CD4-positive, alpha-beta memory T cell (primary cell): ENCODE results near the gene CNNM1. TPM values are rescaled to one million over a fixed set of nuclear protein-coding genes. Genes with fewer than 3 reads are reported as not detected.

Source experiments
- CTCF ChIA-PET: fragments of 350-600 bp; sonication (Branson Sonifier 250); formaldehyde crosslinking; loops from one replicate; lab custom pipeline; 2021; ENCODE audit warnings: inconsistent platforms; ENCODE audit not compliant: partially characterized antibody; lab: Charles Lee
- POLR2A ChIA-PET: fragments of 350-600 bp; sonication (Branson Sonifier 250); formaldehyde crosslinking; loops from one replicate; lab custom pipeline; 2021; ENCODE audit not compliant: partially characterized antibody; lab: Charles Lee
- DNase-seq, 5 donors: peaks; one replicate each; pipeline versions ENCODE4 v3.0.0 to v3.0.0-alpha.2; 2020 to 2022; ENCODE audit warnings: mixed read lengths in 1 of 5
- H3K27ac ChIP-seq: one replicate; pipeline ENCODE4 v1.7.0; 2013; ENCODE audit warnings: low read depth, low read length
- H3K27me3 ChIP-seq: 2 replicates; pipeline ENCODE4 v1.7.0; 2013; ENCODE audit warnings: mild to moderate bottlenecking, low read length, moderate library complexity; ENCODE audit not compliant: insufficient read depth
- H3K36me3 ChIP-seq: 2 replicates; pipeline ENCODE4 v1.7.0; 2013; ENCODE audit warnings: mild to moderate bottlenecking, low read length, moderate library complexity; ENCODE audit not compliant: insufficient read depth
- H3K4me1 ChIP-seq: 2 replicates; pipeline ENCODE4 v1.7.0; 2013; ENCODE audit warnings: mild to moderate bottlenecking, low read length, moderate library complexity; ENCODE audit not compliant: insufficient read depth
- H3K4me3 ChIP-seq, 2 donors: one replicate each; pipeline ENCODE4 v1.7.0; 2013; ENCODE audit warnings: low read length in 2 of 2, mild to moderate bottlenecking in 1 of 2
- H3K9me3 ChIP-seq, 2 donors: one replicate each; pipeline ENCODE4 v1.7.0; 2013; ENCODE audit warnings: low read length in 2 of 2, control low read depth in 1 of 2; ENCODE audit not compliant: control insufficient read depth in 1 of 2
- H3K27ac Mint-ChIP-seq, 7 donors: one replicate each; pipeline ENCODE4 v1.8.0; 2020 to 2021; ENCODE audit warnings: mixed read lengths in 7 of 7, mild to moderate bottlenecking in 6 of 7, inconsistent platforms in 3 of 7, moderate library complexity in 3 of 7
- H3K27me3 Mint-ChIP-seq, 2 donors: one replicate each; pipeline ENCODE4 v1.8.0; 2020 to 2021; ENCODE audit warnings: mixed read lengths in 2 of 2
- H3K36me3 Mint-ChIP-seq, 2 donors: one replicate each; pipeline ENCODE4 v1.8.0; 2020 to 2021; ENCODE audit warnings: mixed read lengths in 2 of 2, inconsistent platforms in 1 of 2, mild to moderate bottlenecking in 1 of 2
- H3K4me1 Mint-ChIP-seq, 4 donors: one replicate each; pipeline ENCODE4 v1.8.0; 2020 to 2021; ENCODE audit warnings: mixed read lengths in 4 of 4, mild to moderate bottlenecking in 1 of 4
- H3K4me3 Mint-ChIP-seq, 8 donors: one replicate each; pipeline ENCODE4 v1.8.0; 2020 to 2021; ENCODE audit warnings: mixed read lengths in 8 of 8, mild to moderate bottlenecking in 7 of 8, moderate library complexity in 6 of 8, inconsistent platforms in 3 of 8
- H3K9me3 Mint-ChIP-seq, 8 donors: one replicate each; pipeline ENCODE4 v1.8.0; 2020 to 2021; ENCODE audit warnings: mixed read lengths in 8 of 8, mild to moderate bottlenecking in 5 of 8, inconsistent platforms in 3 of 8, moderate library complexity in 1 of 8
- intact Hi-C: fragments of 100-400 bp; cut with micrococcal nuclease; formaldehyde crosslinking; loops from one replicate; pipeline ENCODE4 v1.15.1; 2023
- polyA plus RNA-seq, 2 donors: library from polyadenylated mRNA; unstranded; fragments of 300-500 nt; fragmentation: Illumina TruSeq; gene quantifications; one replicate each; pipeline ENCODE4 v1.2.3, GENCODE V29; 2021
- total RNA-seq, 2 experiments: library from RNA; stranded (reverse); gene quantifications; one replicate each; pipeline ENCODE4 v1.2.3, GENCODE V29; 2021

CNNM1 gene
- total and polyA plus RNA-seq, 4 experiments from 2014 or later: 0.03 to 0.75 (median 0.47) TPM; not detected in 1

- H3K4me3 Mint-ChIP-seq: peak overlapping the region; percentile 96 to 99 (median 97)
- H3K4me1 ChIP-seq: peaks cover 21% of the 10 kb centered on the region
Observed at GRCh38 chr10:99430116-99430450, 100.9 kb downstream of the CNNM1 start.

GRCh38 chr10:99430451-99431189, 101.5 kb downstream of the CNNM1 start, which contains the start of gene GOT1:
Gene GOT1 (minus strand): TSS chr10:99430624. CDS start chr10:99430565, 59 bp downstream.
- no peaks in the 10 kb centered on the region for H3K9me3 ChIP-seq
- ChIA-PET POLR2A (interaction anchor here (0.6 to 2.3 kb wide), 5 partner anchors 23 to 302 kb away, joined by 3 to 25 read pairs (median 7); partner anchors contain the start of genes COX15, CUTC, ENTPD7 and SLC25A28), CTCF (interaction anchor here (1.0 to 1.9 kb wide), 4 partner anchors 12 to 185 kb away, joined by 3 to 9 read pairs (median 7); no protein-coding TSS in a partner anchor)
- peaks cover 2 to 14% of the 10 kb centered on the region in 2 donors for H3K36me3 Mint-ChIP-seq
- H3K27me3 ChIP-seq: no peaks in the 10 kb centered on the region
- peak within 1 kb of the TSS; percentile 76 for H3K27ac ChIP-seq
- H3K4me3 Mint-ChIP-seq: peak within 1 kb of the TSS; percentile 96 to 99 (median 97)
- H3K36me3 ChIP-seq: no peaks in the 10 kb centered on the region
- peak; percentile 93 to 97 (median 95) for DNase-seq
- peaks cover 20 to 45% (median 34%) of the 10 kb centered on the region in 4 donors for H3K4me1 Mint-ChIP-seq
- H3K4me3 ChIP-seq: peak within 1 kb of the TSS; percentile 88 to 96
- peaks cover 0 to 2% of the 10 kb centered on the region in 2 donors for H3K27me3 Mint-ChIP-seq
- no peaks in the 10 kb centered on the region for H3K9me3 Mint-ChIP-seq
- peaks cover 21% of the 10 kb centered on the region for H3K4me1 ChIP-seq
- intact Hi-C loops: loop anchor here (1.0 to 10.0 kb wide), 3 partner anchors 190 to 966 kb away; partner anchors contain the start of genes COX15, CUTC and SLC25A28
- H3K27ac Mint-ChIP-seq: peak within 1 kb of the TSS; percentile 91 to 99 (median 98)

More at GRCh38 chr10:99430116-99430450, 100.9 kb downstream of the CNNM1 start:
- Histone ChIP-seq H3K36me3 (no peaks in the 10 kb centered on the region), H3K27me3 (no peaks in the 10 kb centered on the region), H3K4me3 (peak overlapping the region; percentile 88 to 96), H3K9me3 (no peaks in the 10 kb centered on the region), H3K27ac (peak overlapping the region; percentile 70)
- DNase-seq: no peak
- Mint-ChIP-seq H3K9me3 (no peaks in the 10 kb centered on the region), H3K4me1 (peaks cover 20 to 45% (median 34%) of the 10 kb centered on the region in 4 donors), H3K27ac (peak overlapping the region; percentile 90 to 98 (median 97)), H3K36me3 (peaks cover 5 to 14% of the 10 kb centered on the region in 2 donors), H3K27me3 (peaks cover 0 to 2% of the 10 kb centered on the region in 2 donors)
- ChIA-PET CTCF (interaction anchor here (1.0 to 1.9 kb wide), 4 partner anchors 12 to 185 kb away, joined by 3 to 9 read pairs (median 7); no protein-coding TSS in a partner anchor), POLR2A (interaction anchor here (0.6 to 2.3 kb wide), 5 partner anchors 23 to 302 kb away, joined by 3 to 25 read pairs (median 7); partner anchors contain the start of genes COX15, CUTC, ENTPD7 and SLC25A28)
- intact Hi-C loops: loop anchor here (1.0 to 10.0 kb wide), 3 partner anchors 190 to 965 kb away; partner anchors contain the start of genes COX15, CUTC and SLC25A28

- Histone ChIP-seq H3K27ac (peak overlapping the region; percentile 76), H3K27me3 (no peaks in the 10 kb centered on the region), H3K4me1 (peaks cover 21% of the 10 kb centered on the region), H3K36me3 (no peaks in the 10 kb centered on the region), H3K9me3 (no peaks in the 10 kb centered on the region), H3K4me3 (peak overlapping the region; percentile 88 to 96)
- ChIA-PET CTCF (interaction anchor here (0.7 to 1.9 kb wide), 3 partner anchors 11 to 273 kb away, joined by 3 to 9 read pairs (median 8); no protein-coding TSS in a partner anchor), POLR2A (interaction anchor here (1.4 to 2.3 kb wide), 3 partner anchors 182 to 301 kb away, joined by 5 to 25 read pairs (median 9); partner anchors contain the start of genes COX15, CUTC and SLC25A28)
- Mint-ChIP-seq H3K4me3 (peak overlapping the region; percentile 96 to 99 (median 97)), H3K27me3 (peaks cover 0 to 2% of the 10 kb centered on the region in 2 donors), H3K36me3 (peaks cover 0 to 16% of the 10 kb centered on the region in 2 donors), H3K27ac (peak overlapping the region; percentile 91 to 99 (median 98)), H3K9me3 (no peaks in the 10 kb centered on the region), H3K4me1 (peaks cover 20 to 49% (median 34%) of the 10 kb centered on the region in 4 donors)
- peak in 3 of 5 donors; percentile 1 to 45 (median 4) for DNase-seq
- intact Hi-C loops: loop anchor here (10.0 kb wide), 1 partner anchor 966 kb away; no protein-coding TSS in a partner anchor
Observed at GRCh38 chr10:99431190-99431760, 102.1 kb downstream of the CNNM1 start.

- peak overlapping the region in 4 of 7 donors; percentile 55 to 92 (median 74) for H3K27ac Mint-ChIP-seq
- CTCF ChIA-PET: no interaction called here
- no peaks in the 10 kb centered on the region for H3K27me3 ChIP-seq
- intact Hi-C loops: loop anchor here (10.0 kb wide), 1 partner anchor 967 kb away; no protein-coding TSS in a partner anchor
- DNase-seq: no peak
- no peaks in the 10 kb centered on the region for H3K36me3 ChIP-seq
- no peaks in the 10 kb centered on the region for H3K9me3 Mint-ChIP-seq
- peaks cover 21% of the 10 kb centered on the region for H3K4me1 ChIP-seq
- H3K4me3 Mint-ChIP-seq: peak overlapping the region; percentile 46 to 98 (median 82)
- peaks cover 0 to 2% of the 10 kb centered on the region in 2 donors for H3K27me3 Mint-ChIP-seq
- peaks cover 21 to 49% (median 34%) of the 10 kb centered on the region in 4 donors for H3K4me1 Mint-ChIP-seq
- no peak overlapping the region for H3K4me3 ChIP-seq
- H3K9me3 ChIP-seq: no peaks in the 10 kb centered on the region
- H3K36me3 Mint-ChIP-seq: peaks cover 0 to 16% of the 10 kb centered on the region in 2 donors
- POLR2A ChIA-PET: no interaction called here
- no peak overlapping the region for H3K27ac ChIP-seq
Observed at GRCh38 chr10:99432047-99432446, 102.9 kb downstream of the CNNM1 start.

- Histone ChIP-seq H3K36me3 (no peaks in the 10 kb centered on the region), H3K4me3 (no peak overlapping the region), H3K27me3 (no peaks in the 10 kb centered on the region), H3K27ac (no peak overlapping the region), H3K4me1 (peaks cover 21% of the 10 kb centered on the region), H3K9me3 (no peaks in the 10 kb centered on the region)
- no peaks in the 10 kb centered on the region for H3K9me3 Mint-ChIP-seq
- CTCF ChIA-PET: no interaction called here
- H3K4me1 Mint-ChIP-seq: peaks cover 21 to 49% (median 34%) of the 10 kb centered on the region in 4 donors
- POLR2A ChIA-PET: no interaction called here
- H3K36me3 Mint-ChIP-seq: peaks cover 0 to 16% of the 10 kb centered on the region in 2 donors
- intact Hi-C loops: loop anchor here (10.0 kb wide), 1 partner anchor 968 kb away; no protein-coding TSS in a partner anchor
- H3K27ac Mint-ChIP-seq: no peak overlapping the region
- no peak overlapping the region for H3K4me3 Mint-ChIP-seq
- H3K27me3 Mint-ChIP-seq: peaks cover 0 to 2% of the 10 kb centered on the region in 2 donors
- no peak for DNase-seq
Observed at GRCh38 chr10:99432881-99433280, 103.7 kb downstream of the CNNM1 start.

GRCh38 chr10:99433378-99434020, 104.3 kb downstream of the CNNM1 start:
- DNase-seq: no peak
- peaks cover 0 to 16% of the 10 kb centered on the region in 2 donors for H3K36me3 Mint-ChIP-seq
- peaks cover 21 to 49% (median 34%) of the 10 kb centered on the region in 4 donors for H3K4me1 Mint-ChIP-seq
- ChIA-PET POLR2A (no interaction called here), CTCF (no interaction called here)
- no peak overlapping the region for H3K27ac Mint-ChIP-seq
- H3K4me3 ChIP-seq: no peak overlapping the region
- intact Hi-C loops: loop anchor here (10.0 kb wide), 1 partner anchor 969 kb away; no protein-coding TSS in a partner anchor
- no peaks in the 10 kb centered on the region for H3K9me3 Mint-ChIP-seq
- H3K9me3 ChIP-seq: no peaks in the 10 kb centered on the region
- H3K27me3 ChIP-seq: no peaks in the 10 kb centered on the region
- H3K4me1 ChIP-seq: peaks cover 21% of the 10 kb centered on the region
- no peak overlapping the region for H3K4me3 Mint-ChIP-seq
- peaks cover 0 to 2% of the 10 kb centered on the region in 2 donors for H3K27me3 Mint-ChIP-seq
- no peak overlapping the region for H3K27ac ChIP-seq
- H3K36me3 ChIP-seq: no peaks in the 10 kb centered on the region
